ENCODE measurements around the gene CD200R1L. TPM values are rescaled to one million over a fixed set of nuclear protein-coding genes. Genes with fewer than 3 reads are reported as not detected.

The CD200R1L gene
- total and polyA plus RNA-seq, 7 experiments from 2014 or later, result not detected

GRCh38 chr3:112817271-112817670, 29.4 kb downstream of the CD200R1L start:
- Histone ChIP-seq H3K27me3 (ENCODE audit: control insufficient read depth in 2 of 2, insufficient read depth in 2 of 2, low read length in 2 of 2) (no peaks in the 10 kb centered on the region), H3K4me3 (ENCODE audit: low read length) (no peak overlapping the region), H3K36me3 (ENCODE audit: control insufficient read depth in 2 of 3, insufficient read depth in 3 of 3, low read length in 3 of 3) (no peaks in the 10 kb centered on the region), H3K4me1 (ENCODE audit: control insufficient read depth in 2 of 2, insufficient read depth in 2 of 2, low read length in 2 of 2) (no peaks in the 10 kb centered on the region), H3K9me3 (ENCODE audit: control insufficient read depth in 2 of 3, low read length in 3 of 3) (no peaks in the 10 kb centered on the region), H3K27ac (ENCODE audit: low read depth, low read length) (no peak overlapping the region)
- H3K36me3 Mint-ChIP-seq, result no peaks in the 10 kb centered on the region
- peaks cover 0 to 5% (median 0%) of the 10 kb centered on the region in 11 donors for H3K9me3 Mint-ChIP-seq
- no peak for ATAC-seq
- peaks cover 15 to 23% (median 18%) of the 10 kb centered on the region in 7 donors for H3K4me1 Mint-ChIP-seq
- no peak overlapping the region for H3K4me3 Mint-ChIP-seq
- ChIA-PET POLR2A (interaction anchor here (0.7 kb wide), 1 partner anchor 170 kb away, joined by 3 read pairs; no protein-coding TSS in a partner anchor), CTCF (interaction anchor here (0.7 to 2.3 kb wide), 2 partner anchors 51 to 175 kb away, joined by 3 to 9 read pairs; no protein-coding TSS in a partner anchor)
- H3K27me3 Mint-ChIP-seq, result peaks cover 0 to 9% (median 0%) of the 10 kb centered on the region in 5 donors
- intact Hi-C loops (cut with micrococcal nuclease), result no loop called here
- DNase-seq, result no peak
- H3K27ac Mint-ChIP-seq, result no peak overlapping the region

GRCh38 chr3:112815981-112816380, 30.7 kb downstream of the CD200R1L start:
- Mint-ChIP-seq H3K4me1 (peaks cover 14 to 28% (median 23%) of the 10 kb centered on the region in 7 donors), H3K27me3 (peaks cover 0 to 4% (median 0%) of the 10 kb centered on the region in 5 donors), H3K4me3 (no peak overlapping the region), H3K27ac (no peak overlapping the region), H3K9me3 (peaks cover 0 to 5% (median 0%) of the 10 kb centered on the region in 11 donors), H3K36me3 (no peaks in the 10 kb centered on the region)
- Histone ChIP-seq H3K27me3 (ENCODE audit: control insufficient read depth in 2 of 2, insufficient read depth in 2 of 2, low read length in 2 of 2) (no peaks in the 10 kb centered on the region), H3K9me3 (ENCODE audit: control insufficient read depth in 2 of 3, low read length in 3 of 3) (no peaks in the 10 kb centered on the region), H3K4me1 (ENCODE audit: control insufficient read depth in 2 of 2, insufficient read depth in 2 of 2, low read length in 2 of 2) (no peaks in the 10 kb centered on the region), H3K36me3 (ENCODE audit: control insufficient read depth in 2 of 3, insufficient read depth in 3 of 3, low read length in 3 of 3) (no peaks in the 10 kb centered on the region), H3K27ac (ENCODE audit: low read depth, low read length) (no peak overlapping the region), H3K4me3 (ENCODE audit: low read length) (no peak overlapping the region)
- ChIA-PET CTCF (interaction anchor here (0.7 to 5.7 kb wide), 4 partner anchors 8 to 174 kb away, joined by 3 to 51 read pairs (median 7); no protein-coding TSS in a partner anchor), POLR2A (interaction anchor here (0.6 kb wide), 1 partner anchor 81 kb away, joined by 3 read pairs; no protein-coding TSS in a partner anchor)
- DNase-seq, result no peak
- no peak for ATAC-seq
- intact Hi-C loops (cut with micrococcal nuclease), result loop anchor here in 1 of 2 donors (2.0 kb wide), 1 partner anchor 163 kb away; no protein-coding TSS in a partner anchor

- CTCF ChIA-PET, result interaction anchor here (0.9 to 5.7 kb wide), 7 partner anchors 45 to 172 kb away, joined by 3 to 51 read pairs (median 3); no protein-coding TSS in a partner anchor
- POLR2A ChIA-PET, result interaction anchor here (0.8 kb wide), 1 partner anchor 80 kb away, joined by 3 read pairs; no protein-coding TSS in a partner anchor
- H3K4me1 Mint-ChIP-seq, result peaks cover 18 to 28% (median 23%) of the 10 kb centered on the region in 7 donors
Observed at GRCh38 chr3:112814266-112814665, 32.4 kb downstream of the CD200R1L start.

GRCh38 chr3:112813723-112814171, 32.9 kb downstream of the CD200R1L start:
- no peak overlapping the region for H3K27ac ChIP-seq (ENCODE audit: low read depth, low read length)

More at GRCh38 chr3:112814266-112814665, 32.4 kb downstream of the CD200R1L start:
- Mint-ChIP-seq H3K4me3 (no peak overlapping the region), H3K36me3 (no peaks in the 10 kb centered on the region), H3K9me3 (peaks cover 0 to 5% (median 0%) of the 10 kb centered on the region in 11 donors), H3K27me3 (peaks cover 0 to 3% (median 0%) of the 10 kb centered on the region in 5 donors), H3K27ac (no peak overlapping the region)
- intact Hi-C loops (cut with micrococcal nuclease), result loop anchor here (1.0 to 5.0 kb wide), 7 partner anchors 77 to 474 kb away; partner anchors contain the start of gene CD200R1 (in 1 of the 2)
- ATAC-seq (no peak), DNase-seq (no peak)
- Histone ChIP-seq H3K4me3 (ENCODE audit: low read length) (no peak overlapping the region), H3K9me3 (ENCODE audit: control insufficient read depth in 2 of 3, low read length in 3 of 3) (no peaks in the 10 kb centered on the region), H3K4me1 (ENCODE audit: control insufficient read depth in 2 of 2, insufficient read depth in 2 of 2, low read length in 2 of 2) (no peaks in the 10 kb centered on the region), H3K27ac (ENCODE audit: low read depth, low read length) (no peak overlapping the region), H3K27me3 (ENCODE audit: control insufficient read depth in 2 of 2, insufficient read depth in 2 of 2, low read length in 2 of 2) (no peaks in the 10 kb centered on the region), H3K36me3 (ENCODE audit: control insufficient read depth in 2 of 3, insufficient read depth in 3 of 3, low read length in 3 of 3) (no peaks in the 10 kb centered on the region)

GRCh38 chr3:112813016-112813415, 33.6 kb downstream of the CD200R1L start:
- Histone ChIP-seq H3K9me3 (ENCODE audit: control insufficient read depth in 2 of 3, low read length in 3 of 3) (no peaks in the 10 kb centered on the region), H3K27ac (ENCODE audit: low read depth, low read length) (no peak overlapping the region), H3K36me3 (ENCODE audit: control insufficient read depth in 2 of 3, insufficient read depth in 3 of 3, low read length in 3 of 3) (no peaks in the 10 kb centered on the region), H3K27me3 (ENCODE audit: control insufficient read depth in 2 of 2, insufficient read depth in 2 of 2, low read length in 2 of 2) (no peaks in the 10 kb centered on the region), H3K4me3 (ENCODE audit: low read length) (no peak overlapping the region), H3K4me1 (ENCODE audit: control insufficient read depth in 2 of 2, insufficient read depth in 2 of 2, low read length in 2 of 2) (no peaks in the 10 kb centered on the region)
- ATAC-seq (no peak), DNase-seq (no peak)
- no peaks in the 10 kb centered on the region for H3K9me3 Mint-ChIP-seq
- H3K4me1 Mint-ChIP-seq, result peaks cover 18 to 28% (median 23%) of the 10 kb centered on the region in 7 donors
- H3K4me3 Mint-ChIP-seq, result no peak overlapping the region
- ChIA-PET POLR2A (interaction anchor here (0.8 to 1.0 kb wide), 2 partner anchors 10 to 34 kb away, joined by 3 read pairs; no protein-coding TSS in a partner anchor), CTCF (interaction anchor here (1.0 to 5.7 kb wide), 5 partner anchors 65 to 170 kb away, joined by 3 to 51 read pairs (median 7); no protein-coding TSS in a partner anchor)
- peaks cover 0 to 3% (median 0%) of the 10 kb centered on the region in 5 donors for H3K27me3 Mint-ChIP-seq
- no peak overlapping the region for H3K27ac Mint-ChIP-seq
- no peaks in the 10 kb centered on the region for H3K36me3 Mint-ChIP-seq
- intact Hi-C loops (cut with micrococcal nuclease), result loop anchor here in 1 of 2 donors (5.0 kb wide), 1 partner anchor 164 kb away; the partner anchor contains the start of gene CD200R1

More at GRCh38 chr3:112813723-112814171, 32.9 kb downstream of the CD200R1L start:
- Mint-ChIP-seq H3K9me3 (peaks cover 0 to 2% (median 0%) of the 10 kb centered on the region in 11 donors), H3K27ac (no peak overlapping the region), H3K36me3 (no peaks in the 10 kb centered on the region), H3K4me3 (no peak overlapping the region), H3K27me3 (peaks cover 0 to 3% (median 0%) of the 10 kb centered on the region in 5 donors), H3K4me1 (peaks cover 18 to 28% (median 23%) of the 10 kb centered on the region in 7 donors)
- intact Hi-C loops (cut with micrococcal nuclease), result loop anchor here (1.0 to 5.0 kb wide), 7 partner anchors 76 to 475 kb away; partner anchors contain the start of gene CD200R1 (in 1 of the 2)
- ATAC-seq (peak; percentile 81), DNase-seq (no peak)
- H3K4me1 ChIP-seq (ENCODE audit: control insufficient read depth in 2 of 2, insufficient read depth in 2 of 2, low read length in 2 of 2), result no peaks in the 10 kb centered on the region
- CTCF ChIA-PET, result interaction anchor here (0.9 to 5.7 kb wide), 7 partner anchors 44 to 171 kb away, joined by 3 to 51 read pairs (median 3); no protein-coding TSS in a partner anchor
- no peaks in the 10 kb centered on the region for H3K9me3 ChIP-seq (ENCODE audit: control insufficient read depth in 2 of 3, low read length in 3 of 3)
- no peak overlapping the region for H3K4me3 ChIP-seq (ENCODE audit: low read length)
- H3K36me3 ChIP-seq (ENCODE audit: control insufficient read depth in 2 of 3, insufficient read depth in 3 of 3, low read length in 3 of 3), result no peaks in the 10 kb centered on the region
- H3K27me3 ChIP-seq (ENCODE audit: control insufficient read depth in 2 of 2, insufficient read depth in 2 of 2, low read length in 2 of 2), result no peaks in the 10 kb centered on the region
- POLR2A ChIA-PET, result interaction anchor here (0.6 to 0.8 kb wide), 3 partner anchors 10 to 79 kb away, joined by 3 read pairs; no protein-coding TSS in a partner anchor

- Mint-ChIP-seq H3K9me3 (no peaks in the 10 kb centered on the region), H3K36me3 (no peaks in the 10 kb centered on the region), H3K27ac (no peak overlapping the region), H3K4me3 (no peak overlapping the region), H3K4me1 (peaks cover 20 to 35% (median 27%) of the 10 kb centered on the region in 7 donors), H3K27me3 (peaks cover 0 to 3% (median 0%) of the 10 kb centered on the region in 5 donors)
- ATAC-seq, result no peak
- intact Hi-C loops (cut with micrococcal nuclease), result loop anchor here in 1 of 2 donors (5.0 kb wide), 1 partner anchor 165 kb away; the partner anchor contains the start of gene CD200R1
- Histone ChIP-seq H3K4me3 (ENCODE audit: low read length) (no peak overlapping the region), H3K36me3 (ENCODE audit: control insufficient read depth in 2 of 3, insufficient read depth in 3 of 3, low read length in 3 of 3) (no peaks in the 10 kb centered on the region), H3K27me3 (ENCODE audit: control insufficient read depth in 2 of 2, insufficient read depth in 2 of 2, low read length in 2 of 2) (no peaks in the 10 kb centered on the region), H3K9me3 (ENCODE audit: control insufficient read depth in 2 of 3, low read length in 3 of 3) (no peaks in the 10 kb centered on the region), H3K27ac (ENCODE audit: low read depth, low read length) (no peak overlapping the region), H3K4me1 (ENCODE audit: control insufficient read depth in 2 of 2, insufficient read depth in 2 of 2, low read length in 2 of 2) (no peaks in the 10 kb centered on the region)
- POLR2A ChIA-PET, result interaction anchor here (1.0 kb wide), 1 partner anchor 35 kb away, joined by 3 read pairs; no protein-coding TSS in a partner anchor
- CTCF ChIA-PET, result interaction anchor here (1.0 to 5.7 kb wide), 3 partner anchors 76 to 170 kb away, joined by 4 to 51 read pairs (median 5); no protein-coding TSS in a partner anchor
- DNase-seq, result no peak
Observed at GRCh38 chr3:112811917-112812660, 34.6 kb downstream of the CD200R1L start.
